GM13976 (cell line): Measurements from ENCODE around the gene ADAP2.

ENCODE experiments used
- DNase-seq: peaks from one replicate; pipeline ENCODE4 v3.0.0; 2012; ENCODE audit warnings: low spot score
- CTCF ChIP-seq: IDR thresholded peaks from 2 replicates; pipeline ENCODE4 v1.5.1; 2012; ENCODE audit warnings: borderline replicate concordance, mild to moderate bottlenecking; ENCODE audit not compliant: insufficient read depth; ENCODE audit errors: extremely low read depth, missing control alignments, control extremely low read depth
- in situ Hi-C: fragments of 300-500 bp; cut with MboI; formaldehyde crosslinking; loops from one replicate; pipeline ENCODE4 v1.12.0; 2022; ENCODE audit warnings: low sequenced_read_pairs, mixed read lengths, inconsistent platforms; ENCODE audit not compliant: unreplicated experiment

The ADAP2 gene

GRCh38 chr17:30921544-30922196 is at the start of gene ADAP2:
Gene ADAP2 (plus strand): TSS chr17:30921945. CDS start chr17:30922015, 70 bp downstream.
- peak; percentile 79 for DNase-seq
- in situ Hi-C loops = no loop called here

GRCh38 chr17:30886187-30886586 is 35.6 kb upstream of the ADAP2 start:
- no peak for DNase-seq
- in situ Hi-C loops = no loop called here
- no peak for TF ChIP-seq CTCF

More at GRCh38 chr17:30921544-30922196, at the start of gene ADAP2:
- no peak for TF ChIP-seq CTCF

- in situ Hi-C loops = no loop called here
- TF ChIP-seq CTCF = no peak
- no peak for DNase-seq
These were observed 27.5 kb upstream of the ADAP2 start for GRCh38 chr17:30894236-30894635.

- no peak for DNase-seq
- in situ Hi-C loops = no loop called here
- no peak for TF ChIP-seq CTCF
These were observed 24.4 kb upstream of the ADAP2 start for GRCh38 chr17:30897311-30897710.

- peak; percentile 53 for DNase-seq
- in situ Hi-C loops = no loop called here
- TF ChIP-seq CTCF = no peak
These were observed 16.0 kb upstream of the ADAP2 start for GRCh38 chr17:30905742-30906100.

- TF ChIP-seq CTCF = no peak
- in situ Hi-C loops = no loop called here
- peak; percentile 93 for DNase-seq
These were observed 15.4 kb upstream of the ADAP2 start, which contains the start of gene TEFM for GRCh38 chr17:30906101-30906911. Gene TEFM (minus strand): TSS chr17:30906238. CDS start chr17:30906198, 40 bp downstream.
